GM23338 (cell line): Measurements from ENCODE around the gene IER5. TPM values are rescaled to one million over a fixed set of nuclear protein-coding genes. Genes with fewer than 3 reads are reported as not detected.

Experiments
- ATAC-seq: fragments of 200-7000 bp; cut with Tn5 transposase; 3 replicates; pipeline ENCODE4 v1.9.1; 2020
- DNase-seq: peaks from one replicate; pipeline ENCODE4 v3.0.0-alpha.2; 2015; ENCODE audit warnings: low spot score
- H2AFZ ChIP-seq: fragments of 200-600 bp; sonication (generic); 2 replicates; pipeline ENCODE4 v1.8.0; 2016; ENCODE audit warnings: antibody characterized with exemption, mild to moderate bottlenecking, moderate library complexity
- H3F3A ChIP-seq: fragments of 200-600 bp; sonication (generic); replicated peaks from 2 replicates; pipeline ENCODE4 v1.8.0; 2017; ENCODE audit warnings: antibody characterized with exemption, mixed run types, low read depth
- H3K27ac ChIP-seq: fragments of 200-600 bp; sonication (generic); 2 replicates; pipeline ENCODE4 v1.6.1; 2016; ENCODE audit warnings: low read depth
- H3K27me3 ChIP-seq: fragments of 200-600 bp; sonication (generic); 2 replicates; pipeline ENCODE4 v1.8.0; 2016; ENCODE audit warnings: mild to moderate bottlenecking, mixed run types, moderate library complexity; ENCODE audit not compliant: insufficient read depth
- H3K36me3 ChIP-seq: fragments of 200-600 bp; sonication (generic); 2 replicates; pipeline ENCODE4 v1.8.0; 2016; ENCODE audit warnings: mild to moderate bottlenecking; ENCODE audit not compliant: insufficient read depth
- H3K4me1 ChIP-seq: fragments of 200-600 bp; sonication (generic); 2 replicates; pipeline ENCODE4 v1.8.0; 2016; ENCODE audit warnings: mild to moderate bottlenecking, moderate library complexity; ENCODE audit not compliant: insufficient read depth
- H3K4me2 ChIP-seq: fragments of 200-600 bp; sonication (generic); 2 replicates; pipeline ENCODE4 v1.7.1; 2017; ENCODE audit warnings: mixed run types
- H3K4me3 ChIP-seq: fragments of 200-600 bp; sonication (generic); 2 replicates; pipeline ENCODE4 v1.6.1; 2016; ENCODE audit warnings: mixed run types
- H3K79me2 ChIP-seq: fragments of 200-600 bp; sonication (generic); replicated peaks from 2 replicates; pipeline ENCODE4 v1.8.0; 2017; ENCODE audit warnings: mild to moderate bottlenecking; ENCODE audit not compliant: insufficient read depth
- H3K9me2 ChIP-seq: fragments of 200-600 bp; sonication (generic); 2 replicates; pipeline ENCODE4 v1.8.0; 2017; ENCODE audit not compliant: insufficient read depth
- H4K20me1 ChIP-seq: fragments of 200-600 bp; sonication (generic); replicated peaks from 2 replicates; pipeline ENCODE4 v1.8.0; 2017; ENCODE audit warnings: mild to moderate bottlenecking; ENCODE audit not compliant: insufficient read depth
- H3K27ac Mint-ChIP-seq: 2 replicates; pipeline ENCODE4 v1.8.0; 2020; ENCODE audit warnings: inconsistent platforms, mild to moderate bottlenecking, moderate library complexity, mixed read lengths
- H3K27me3 Mint-ChIP-seq: 3 replicates; pipeline ENCODE4 v1.8.0; 2022; ENCODE audit warnings: low read depth, mild to moderate bottlenecking, moderate library complexity, mixed read lengths, inconsistent platforms; ENCODE audit not compliant: insufficient read depth, poor library complexity
- H3K36me3 Mint-ChIP-seq: 3 replicates; pipeline ENCODE4 v1.8.0; 2021; ENCODE audit warnings: low read depth, mild to moderate bottlenecking, inconsistent platforms, moderate library complexity, mixed read lengths
- H3K4me1 Mint-ChIP-seq: 3 replicates; pipeline ENCODE4 v1.8.0; 2020; ENCODE audit warnings: mild to moderate bottlenecking, inconsistent platforms, mixed read lengths
- H3K4me3 Mint-ChIP-seq: 3 replicates; pipeline ENCODE4 v1.8.0; 2021; ENCODE audit warnings: moderate library complexity, mild to moderate bottlenecking, inconsistent platforms, mixed read lengths
- H3K9me3 Mint-ChIP-seq: 3 replicates; pipeline ENCODE4 v1.8.0; 2020; ENCODE audit warnings: moderate library complexity, mild to moderate bottlenecking, inconsistent platforms, mixed read lengths
- CREB1 ChIP-seq: fragments of 250-450 bp; sonication (Bioruptor Pico); IDR thresholded peaks from 2 replicates; pipeline ENCODE4 v1.5.0; 2020; ENCODE audit warnings: low read depth, mild to moderate bottlenecking, moderate library complexity
- EZH2 ChIP-seq: fragments of 200-600 bp; sonication (generic); IDR thresholded peaks from one replicate; pipeline ENCODE4 v1.8.0; 2017; ENCODE audit warnings: antibody characterized with exemption, mild to moderate bottlenecking, low read depth; ENCODE audit not compliant: unreplicated experiment
- EZH2phosphoT487 ChIP-seq: fragments of 200-600 bp; sonication (generic); IDR thresholded peaks from one replicate; pipeline ENCODE4 v1.8.1; 2018; ENCODE audit warnings: antibody characterized with exemption; ENCODE audit not compliant: unreplicated experiment
- JUNB ChIP-seq: IDR thresholded peaks from one replicate; pipeline ENCODE4 v1.6.1; 2016; ENCODE audit warnings: antibody characterized with exemption; ENCODE audit not compliant: unreplicated experiment
- NANOG ChIP-seq: IDR thresholded peaks from 2 replicates; pipeline ENCODE4 v1.6.1; 2016; ENCODE audit warnings: antibody characterized with exemption, borderline replicate concordance
- POLR2AphosphoS5 ChIP-seq: IDR thresholded peaks from 2 replicates; pipeline ENCODE4 v1.6.1; 2016; ENCODE audit warnings: antibody characterized with exemption, low read depth
- STAT1 ChIP-seq: IDR thresholded peaks from one replicate; pipeline ENCODE4 v1.6.1; 2016; ENCODE audit warnings: antibody characterized with exemption; ENCODE audit not compliant: unreplicated experiment
- ZNF114 ChIP-seq: fragments of 250-450 bp; sonication (Bioruptor Pico); IDR thresholded peaks from 2 replicates; pipeline ENCODE4 v1.5.0; 2020; ENCODE audit warnings: mild to moderate bottlenecking, moderate library complexity
- ZNF331 ChIP-seq: fragments of 250-450 bp; sonication (Bioruptor Pico); IDR thresholded peaks from 2 replicates; pipeline ENCODE4 v1.5.0; 2020; ENCODE audit warnings: low read depth, mild to moderate bottlenecking, moderate library complexity
- polyA plus RNA-seq: library from polyadenylated mRNA; unstranded; fragments of >200 nt; fragmentation: Nextera tagmentation; extraction: Ambion mirVana; gene quantifications from 2 replicates; pipeline ENCODE4 v1.2.1, GENCODE V29; 2016
- total RNA-seq: library from RNA; depleted of rRNA; stranded (reverse); fragments of >200 nt; shearing (Covaris generic); gene quantifications from 2 replicates; pipeline ENCODE4 v1.2.3, GENCODE V29; 2014
- TF ChIP-seq, protein P1 (sequence below): IDR thresholded peaks from one replicate; pipeline ENCODE4 v1.6.1; 2018; ENCODE audit warnings: antibody characterized with exemption; ENCODE audit not compliant: unreplicated experiment
- TF ChIP-seq, protein P2 (sequence below), 2 experiments: fragments of 200-600 bp in 1 of 2; sonication (generic) in 1 of 2; conservative IDR thresholded peaks; 2 replicates each; pipeline versions ENCODE4 v1.5.1 to v1.6.1; 2016 to 2017; ENCODE audit warnings: antibody characterized with exemption in 2 of 2, low read depth in 2 of 2, mild to moderate bottlenecking in 2 of 2, moderate library complexity in 1 of 2
- TF ChIP-seq, protein P3 (sequence below): IDR thresholded peaks from 2 replicates; pipeline ENCODE4 v1.6.1; 2016; ENCODE audit warnings: antibody characterized with exemption

IER5 gene
- total and polyA plus RNA-seq, 2 experiments from 2014 or later: 3.8 to 9.5 TPM

DNA sequence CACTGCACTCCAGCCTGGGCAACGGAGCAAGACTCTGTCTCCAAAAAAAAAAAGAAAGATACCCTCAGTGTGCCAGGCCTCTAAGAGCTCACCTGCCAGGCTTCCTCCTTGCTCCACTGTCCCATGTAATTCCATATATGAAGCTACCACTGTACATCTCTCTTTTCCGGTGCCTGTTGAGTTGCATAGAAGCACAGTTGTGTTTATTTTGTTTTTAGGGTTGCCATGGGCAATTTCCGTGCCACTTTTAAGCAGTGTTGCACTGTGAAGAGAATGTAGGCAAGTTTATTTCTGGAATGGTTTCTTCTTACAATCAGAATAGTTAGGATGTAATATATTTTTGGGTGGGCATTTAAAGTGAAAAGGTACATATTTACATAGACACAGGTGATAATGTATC, 31.4 kb upstream of the IER5 start:
- Mint-ChIP-seq H3K4me3 (no peak overlapping the region), H3K9me3 (no peaks in the 10 kb centered on the region), H3K27me3 (peaks cover 7% of the 10 kb centered on the region), H3K4me1 (peaks cover 3% of the 10 kb centered on the region; the same call in 2 of the 3 replicates), H3K27ac (no peak overlapping the region), H3K36me3 (no peaks in the 10 kb centered on the region)
- Histone ChIP-seq H3K4me1 (peaks cover 3% of the 10 kb centered on the region; the same call in 1 of the 2 replicates), H3K27me3 (no peaks in the 10 kb centered on the region), H3K9me2 (0 out of 2 replicates have a peak, but pooled peaks cover 12% of the 10 kb centered on the region), H4K20me1 (no peaks in the 10 kb centered on the region), H3K27ac (no peak overlapping the region), H3K36me3 (no peaks in the 10 kb centered on the region), H3K79me2 (no peaks in the 10 kb centered on the region), H3K4me2 (no peak overlapping the region), H3F3A (no peaks in the 10 kb centered on the region), H2AFZ (no peak overlapping the region), H3K4me3 (no peak overlapping the region)
- TF ChIP-seq, protein P1, sequence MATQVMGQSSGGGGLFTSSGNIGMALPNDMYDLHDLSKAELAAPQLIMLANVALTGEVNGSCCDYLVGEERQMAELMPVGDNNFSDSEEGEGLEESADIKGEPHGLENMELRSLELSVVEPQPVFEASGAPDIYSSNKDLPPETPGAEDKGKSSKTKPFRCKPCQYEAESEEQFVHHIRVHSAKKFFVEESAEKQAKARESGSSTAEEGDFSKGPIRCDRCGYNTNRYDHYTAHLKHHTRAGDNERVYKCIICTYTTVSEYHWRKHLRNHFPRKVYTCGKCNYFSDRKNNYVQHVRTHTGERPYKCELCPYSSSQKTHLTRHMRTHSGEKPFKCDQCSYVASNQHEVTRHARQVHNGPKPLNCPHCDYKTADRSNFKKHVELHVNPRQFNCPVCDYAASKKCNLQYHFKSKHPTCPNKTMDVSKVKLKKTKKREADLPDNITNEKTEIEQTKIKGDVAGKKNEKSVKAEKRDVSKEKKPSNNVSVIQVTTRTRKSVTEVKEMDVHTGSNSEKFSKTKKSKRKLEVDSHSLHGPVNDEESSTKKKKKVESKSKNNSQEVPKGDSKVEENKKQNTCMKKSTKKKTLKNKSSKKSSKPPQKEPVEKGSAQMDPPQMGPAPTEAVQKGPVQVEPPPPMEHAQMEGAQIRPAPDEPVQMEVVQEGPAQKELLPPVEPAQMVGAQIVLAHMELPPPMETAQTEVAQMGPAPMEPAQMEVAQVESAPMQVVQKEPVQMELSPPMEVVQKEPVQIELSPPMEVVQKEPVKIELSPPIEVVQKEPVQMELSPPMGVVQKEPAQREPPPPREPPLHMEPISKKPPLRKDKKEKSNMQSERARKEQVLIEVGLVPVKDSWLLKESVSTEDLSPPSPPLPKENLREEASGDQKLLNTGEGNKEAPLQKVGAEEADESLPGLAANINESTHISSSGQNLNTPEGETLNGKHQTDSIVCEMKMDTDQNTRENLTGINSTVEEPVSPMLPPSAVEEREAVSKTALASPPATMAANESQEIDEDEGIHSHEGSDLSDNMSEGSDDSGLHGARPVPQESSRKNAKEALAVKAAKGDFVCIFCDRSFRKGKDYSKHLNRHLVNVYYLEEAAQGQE: no peak
- TF ChIP-seq EZH2phosphoT487 (no peak), NANOG (no peak), ZNF331 (CRISPR knock-in tag) (no peak), EZH2 (no peak), POLR2AphosphoS5 (no peak), STAT1 (no peak), ZNF114 (CRISPR knock-in tag) (no peak), JUNB (no peak), CREB1 (no peak)
- TF ChIP-seq, protein P2, sequence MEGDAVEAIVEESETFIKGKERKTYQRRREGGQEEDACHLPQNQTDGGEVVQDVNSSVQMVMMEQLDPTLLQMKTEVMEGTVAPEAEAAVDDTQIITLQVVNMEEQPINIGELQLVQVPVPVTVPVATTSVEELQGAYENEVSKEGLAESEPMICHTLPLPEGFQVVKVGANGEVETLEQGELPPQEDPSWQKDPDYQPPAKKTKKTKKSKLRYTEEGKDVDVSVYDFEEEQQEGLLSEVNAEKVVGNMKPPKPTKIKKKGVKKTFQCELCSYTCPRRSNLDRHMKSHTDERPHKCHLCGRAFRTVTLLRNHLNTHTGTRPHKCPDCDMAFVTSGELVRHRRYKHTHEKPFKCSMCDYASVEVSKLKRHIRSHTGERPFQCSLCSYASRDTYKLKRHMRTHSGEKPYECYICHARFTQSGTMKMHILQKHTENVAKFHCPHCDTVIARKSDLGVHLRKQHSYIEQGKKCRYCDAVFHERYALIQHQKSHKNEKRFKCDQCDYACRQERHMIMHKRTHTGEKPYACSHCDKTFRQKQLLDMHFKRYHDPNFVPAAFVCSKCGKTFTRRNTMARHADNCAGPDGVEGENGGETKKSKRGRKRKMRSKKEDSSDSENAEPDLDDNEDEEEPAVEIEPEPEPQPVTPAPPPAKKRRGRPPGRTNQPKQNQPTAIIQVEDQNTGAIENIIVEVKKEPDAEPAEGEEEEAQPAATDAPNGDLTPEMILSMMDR (conservative IDR thresholded peaks at IDR 0.05; ENCODE audit: low read depth in 2 of 2): no peak
- TF ChIP-seq, protein P3, sequence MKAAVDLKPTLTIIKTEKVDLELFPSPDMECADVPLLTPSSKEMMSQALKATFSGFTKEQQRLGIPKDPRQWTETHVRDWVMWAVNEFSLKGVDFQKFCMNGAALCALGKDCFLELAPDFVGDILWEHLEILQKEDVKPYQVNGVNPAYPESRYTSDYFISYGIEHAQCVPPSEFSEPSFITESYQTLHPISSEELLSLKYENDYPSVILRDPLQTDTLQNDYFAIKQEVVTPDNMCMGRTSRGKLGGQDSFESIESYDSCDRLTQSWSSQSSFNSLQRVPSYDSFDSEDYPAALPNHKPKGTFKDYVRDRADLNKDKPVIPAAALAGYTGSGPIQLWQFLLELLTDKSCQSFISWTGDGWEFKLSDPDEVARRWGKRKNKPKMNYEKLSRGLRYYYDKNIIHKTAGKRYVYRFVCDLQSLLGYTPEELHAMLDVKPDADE: no peak
- DNase-seq (no peak), ATAC-seq (no peak)
